NCI-H1417 (cell line): ENCODE measurements around the gene ORMDL1.
"Not testable (repeated sequence)": the region's sequence is repeated elsewhere in the genome, so short reads cannot be mapped to it uniquely, and the experiment has no call there.

ENCODE experiments used
- DNase-seq, 3 experiments: peaks; one replicate each; lab custom pipeline; 2025; lab: John Stamatoyannopoulos, UW

Gene ORMDL1

GRCh38 chr2:189770590-189771322 is 13.4 kb downstream of the ORMDL1 start:
- no peak for DNase-seq

- DNase-seq, result no peak
Observed at GRCh38 chr2:189763908-189764661, 20.1 kb downstream of the ORMDL1 start.

GRCh38 chr2:189762551-189763298 is 21.4 kb downstream of the ORMDL1 start, which contains the start of gene OSGEPL1:
Gene OSGEPL1 (minus strand): TSS chr2:189762792. CDS start chr2:189761640, 1,152 bp downstream.
- DNase-seq, result peak; percentile 80 to 96 (median 91)

- no peak for DNase-seq
Observed at GRCh38 chr2:189762229-189762550, 21.9 kb downstream of the ORMDL1 start.

GRCh38 chr2:189760154-189760553 is 24.0 kb downstream of the ORMDL1 start:
- not testable (repeated sequence) for DNase-seq

GRCh38 chr2:189756311-189756952 is 27.7 kb downstream of the ORMDL1 start:
- no peak for DNase-seq

GRCh38 chr2:189751080-189751658 is 33.0 kb downstream of the ORMDL1 start:
- DNase-seq, result peak; percentile 3 to 60 (median 11)

GRCh38 chr2:189729430-189729829 is 54.7 kb downstream of the ORMDL1 start:
- no peak for DNase-seq

- no peak for DNase-seq
Observed at GRCh38 chr2:189726849-189727248, 57.3 kb downstream of the ORMDL1 start.

- no peak for DNase-seq
Observed at GRCh38 chr2:189726271-189726670, 57.9 kb downstream of the ORMDL1 start.

- no peak for DNase-seq
Observed at GRCh38 chr2:189723192-189723591, 60.9 kb downstream of the ORMDL1 start.
